Activated naive CD8-positive, alpha-beta T cell (primary cell): ENCODE results near the gene AARS2.
"Not testable (repeated sequence)": the region's sequence is repeated elsewhere in the genome, so short reads cannot be mapped to it uniquely, and the experiment has no call there.

ENCODE experiments used
- H3K27ac Mint-ChIP-seq: one replicate; pipeline ENCODE4 v1.8.0; 2021; ENCODE audit warnings: mixed read lengths
- H3K27me3 Mint-ChIP-seq: one replicate; pipeline ENCODE4 v1.8.0; 2021; ENCODE audit warnings: mixed read lengths
- H3K36me3 Mint-ChIP-seq: one replicate; pipeline ENCODE4 v1.8.0; 2021; ENCODE audit warnings: mixed read lengths
- H3K4me1 Mint-ChIP-seq: one replicate; pipeline ENCODE4 v1.8.0; 2021; ENCODE audit warnings: low read depth, mixed read lengths
- H3K4me3 Mint-ChIP-seq: one replicate; pipeline ENCODE4 v1.8.0; 2021; ENCODE audit warnings: mild to moderate bottlenecking, mixed read lengths
- H3K9me3 Mint-ChIP-seq: one replicate; pipeline ENCODE4 v1.8.0; 2021; ENCODE audit warnings: low read depth, mixed read lengths

The AARS2 gene

DNA sequence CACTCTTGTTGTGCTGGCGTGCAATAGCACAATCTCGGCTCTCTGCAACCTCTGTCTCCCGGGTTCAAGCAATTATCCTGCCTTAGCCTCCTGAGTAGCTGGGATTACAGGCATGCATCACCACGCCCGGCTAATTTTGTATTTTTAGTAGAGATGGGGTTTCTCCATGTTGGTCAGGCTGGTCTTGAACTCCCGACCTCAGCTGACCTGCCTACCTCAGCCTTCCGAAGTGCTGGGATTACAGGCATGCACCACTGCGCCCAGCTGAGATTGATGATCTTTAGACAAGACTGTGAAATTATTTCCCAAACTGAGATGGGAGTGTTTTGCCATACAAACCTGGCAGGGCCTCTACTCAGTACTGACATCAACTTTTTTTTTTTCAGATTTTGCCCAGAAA is 1.5 kb upstream of the AARS2 start:
- H3K36me3 Mint-ChIP-seq, H3K4me3 Mint-ChIP-seq, H3K27ac Mint-ChIP-seq, H3K9me3 Mint-ChIP-seq: not testable (repeated sequence)
- Mint-ChIP-seq H3K4me1 (peaks cover 18% of the 10 kb centered on the region), H3K27me3 (peaks cover 14% of the 10 kb centered on the region)

DNA sequence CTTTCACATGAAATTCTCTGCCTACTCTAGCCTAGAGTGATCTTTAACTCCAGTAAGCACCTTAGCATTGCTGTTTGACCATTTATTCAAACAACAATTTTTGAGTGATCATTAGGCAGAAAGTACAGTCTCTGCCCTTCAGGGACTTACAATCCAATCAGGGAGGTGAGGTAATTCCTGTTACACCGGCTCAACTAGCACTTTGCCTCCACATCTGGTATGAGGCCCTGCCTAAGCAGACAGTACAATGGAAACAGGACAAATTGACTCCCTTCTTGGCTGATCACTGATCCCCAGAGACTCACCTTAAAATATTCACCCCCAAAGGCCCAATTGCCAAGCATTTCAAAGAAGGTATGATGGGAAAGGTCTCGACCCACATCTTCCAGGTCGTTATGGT is 1.4 kb downstream of the AARS2 start:
- H3K4me3 Mint-ChIP-seq = peak overlapping the region; percentile 98
- H3K27me3 Mint-ChIP-seq = no peaks in the 10 kb centered on the region
- H3K4me1 Mint-ChIP-seq = peaks cover 18% of the 10 kb centered on the region
- H3K9me3 Mint-ChIP-seq = no peaks in the 10 kb centered on the region
- H3K27ac Mint-ChIP-seq = peak overlapping the region; percentile 28
- peaks cover 6% of the 10 kb centered on the region for H3K36me3 Mint-ChIP-seq

DNA sequence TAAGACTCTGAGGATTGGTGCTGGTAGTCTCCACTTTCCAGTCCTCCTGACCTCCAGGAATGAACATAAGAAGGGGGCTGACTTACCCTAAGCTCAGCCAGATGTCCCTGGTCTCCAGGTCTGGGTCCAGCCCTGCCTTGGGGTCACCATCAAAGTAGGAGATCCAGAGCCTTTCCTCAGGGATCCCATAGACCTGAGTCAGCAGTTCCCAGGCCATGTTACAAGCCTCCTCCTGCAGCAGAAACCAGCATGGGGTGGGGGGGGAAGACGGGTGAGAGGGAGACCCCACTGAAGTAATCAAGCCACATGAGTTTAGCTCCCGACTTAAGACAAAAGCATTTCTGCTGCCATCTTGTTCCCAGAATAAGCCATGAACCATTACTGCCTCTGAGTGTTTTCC is 1.8 kb downstream of the AARS2 start:
- Mint-ChIP-seq H3K4me3 (peak overlapping the region; percentile 98), H3K27ac (no peak overlapping the region), H3K36me3 (peaks cover 6% of the 10 kb centered on the region), H3K27me3 (no peaks in the 10 kb centered on the region), H3K4me1 (peaks cover 18% of the 10 kb centered on the region), H3K9me3 (no peaks in the 10 kb centered on the region)

DNA sequence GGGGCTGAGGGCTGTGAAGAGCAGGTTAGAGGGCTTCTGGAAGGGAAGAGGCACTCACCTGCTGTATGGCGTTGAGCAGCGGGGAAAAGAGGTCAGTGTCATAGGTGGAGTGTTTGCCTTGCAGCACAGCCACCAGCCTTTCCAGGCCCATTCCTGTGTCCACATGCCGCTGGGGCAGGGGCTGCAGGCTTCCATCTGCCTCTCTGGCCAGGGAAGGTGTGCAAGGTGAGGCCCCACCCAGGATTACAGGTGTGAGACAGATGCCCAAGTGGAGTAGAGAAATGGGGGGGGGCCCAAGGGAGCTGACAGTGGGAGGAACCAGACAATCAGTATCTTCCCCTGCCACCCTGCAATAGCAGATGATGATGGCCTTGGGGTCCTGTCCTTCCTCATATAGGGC is 2.9 kb downstream of the AARS2 start:
- Mint-ChIP-seq H3K9me3 (no peaks in the 10 kb centered on the region), H3K27ac (no peak overlapping the region), H3K4me1 (peaks cover 18% of the 10 kb centered on the region), H3K36me3 (peaks cover 6% of the 10 kb centered on the region), H3K4me3 (peak overlapping the region; percentile 39), H3K27me3 (no peaks in the 10 kb centered on the region)

DNA sequence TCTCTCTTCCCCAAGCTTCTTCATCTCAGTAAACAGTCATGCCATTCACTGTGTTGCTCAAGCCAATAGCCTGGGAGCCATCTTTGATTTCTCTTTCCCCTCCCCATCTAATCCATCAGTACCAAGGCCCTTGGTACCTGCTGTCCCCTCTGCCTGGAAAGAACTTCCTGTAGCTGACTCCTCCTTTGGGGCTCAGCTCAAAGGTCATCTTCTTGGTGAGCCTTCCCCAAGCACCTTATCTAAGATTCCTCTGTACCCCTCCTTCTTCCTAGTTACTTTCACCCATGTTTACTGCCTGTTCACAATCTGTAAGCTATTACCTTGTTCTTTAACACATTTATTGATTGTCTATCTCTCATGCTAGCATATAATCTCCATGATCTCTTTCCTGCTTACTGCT is 3.5 kb downstream of the AARS2 start:
- H3K36me3 Mint-ChIP-seq = peaks cover 6% of the 10 kb centered on the region
- H3K4me3 Mint-ChIP-seq = no peak overlapping the region
- no peak overlapping the region for H3K27ac Mint-ChIP-seq
- no peaks in the 10 kb centered on the region for H3K9me3 Mint-ChIP-seq
- peaks cover 18% of the 10 kb centered on the region for H3K4me1 Mint-ChIP-seq
- no peaks in the 10 kb centered on the region for H3K27me3 Mint-ChIP-seq

DNA sequence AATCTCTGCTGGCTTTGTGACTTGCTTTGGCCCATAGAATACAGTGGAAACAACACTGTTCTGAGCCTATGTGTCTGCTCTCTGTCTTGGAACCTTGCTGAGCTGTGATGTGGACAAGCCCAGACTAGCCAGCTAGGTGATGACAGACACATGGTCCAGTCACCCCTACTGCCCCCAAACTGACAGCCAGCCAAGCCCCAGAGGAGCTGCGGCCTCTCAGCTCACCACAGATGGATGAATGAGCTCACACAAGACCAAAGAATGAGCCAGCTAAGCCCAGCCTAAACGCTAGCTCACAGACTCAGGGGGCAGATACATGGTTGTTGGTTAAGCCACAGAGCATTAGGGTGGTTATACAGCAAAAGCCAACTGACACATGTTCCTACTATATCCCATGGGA is 4.1 kb downstream of the AARS2 start:
- H3K27me3 Mint-ChIP-seq = no peaks in the 10 kb centered on the region
- H3K27ac Mint-ChIP-seq = no peak overlapping the region
- H3K9me3 Mint-ChIP-seq = no peaks in the 10 kb centered on the region
- H3K4me3 Mint-ChIP-seq = no peak overlapping the region
- H3K4me1 Mint-ChIP-seq = peaks cover 18% of the 10 kb centered on the region
- H3K36me3 Mint-ChIP-seq = peaks cover 6% of the 10 kb centered on the region

DNA sequence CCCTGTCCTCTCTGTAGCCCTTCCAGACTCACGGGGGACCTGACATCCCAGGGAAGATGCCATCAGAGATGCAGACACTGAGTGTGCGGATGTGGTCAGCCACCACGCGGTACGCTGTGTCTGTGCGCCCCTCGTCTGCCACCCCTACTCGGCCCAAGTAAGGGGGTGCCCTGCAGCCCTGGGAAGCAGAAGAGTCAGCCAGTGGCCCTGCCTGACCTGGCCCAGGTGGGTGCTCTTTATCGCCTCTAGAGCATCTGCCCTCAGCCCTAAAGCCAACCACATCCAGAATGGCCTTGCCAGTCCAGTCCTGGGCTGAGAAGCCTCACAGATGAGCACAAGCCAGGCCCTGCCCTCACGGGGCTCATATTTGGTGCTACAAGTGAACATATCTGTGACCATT is 5.9 kb downstream of the AARS2 start:
- H3K4me3 Mint-ChIP-seq = no peak overlapping the region
- no peaks in the 10 kb centered on the region for H3K27me3 Mint-ChIP-seq
- no peaks in the 10 kb centered on the region for H3K9me3 Mint-ChIP-seq
- peaks cover 6% of the 10 kb centered on the region for H3K36me3 Mint-ChIP-seq
- H3K27ac Mint-ChIP-seq = no peak overlapping the region
- H3K4me1 Mint-ChIP-seq = peaks cover 12% of the 10 kb centered on the region

DNA sequence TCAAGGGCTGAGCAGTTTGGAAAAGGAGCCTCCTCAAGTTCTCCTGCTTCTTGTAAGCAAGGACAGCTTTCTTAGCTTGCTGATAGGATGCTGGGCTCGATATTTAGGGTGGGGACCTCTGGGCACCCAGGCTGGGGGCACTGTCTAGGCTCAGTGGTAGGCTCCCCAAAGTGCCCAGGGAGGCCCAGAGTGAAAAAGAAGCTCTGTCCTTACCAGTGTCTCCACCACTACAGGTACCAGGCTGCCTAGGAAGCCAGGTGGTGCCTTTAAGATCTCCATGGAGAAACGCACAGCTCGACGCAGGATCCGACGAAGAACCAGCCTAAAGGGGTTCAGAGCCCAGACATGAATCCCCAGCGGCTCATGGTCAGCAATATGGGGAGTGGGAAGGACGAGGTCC is 6.4 kb downstream of the AARS2 start:
- peaks cover 6% of the 10 kb centered on the region for H3K36me3 Mint-ChIP-seq
- H3K9me3 Mint-ChIP-seq = no peaks in the 10 kb centered on the region
- H3K27me3 Mint-ChIP-seq = no peaks in the 10 kb centered on the region
- peaks cover 7% of the 10 kb centered on the region for H3K4me1 Mint-ChIP-seq
- no peak overlapping the region for H3K4me3 Mint-ChIP-seq
- H3K27ac Mint-ChIP-seq = no peak overlapping the region

DNA sequence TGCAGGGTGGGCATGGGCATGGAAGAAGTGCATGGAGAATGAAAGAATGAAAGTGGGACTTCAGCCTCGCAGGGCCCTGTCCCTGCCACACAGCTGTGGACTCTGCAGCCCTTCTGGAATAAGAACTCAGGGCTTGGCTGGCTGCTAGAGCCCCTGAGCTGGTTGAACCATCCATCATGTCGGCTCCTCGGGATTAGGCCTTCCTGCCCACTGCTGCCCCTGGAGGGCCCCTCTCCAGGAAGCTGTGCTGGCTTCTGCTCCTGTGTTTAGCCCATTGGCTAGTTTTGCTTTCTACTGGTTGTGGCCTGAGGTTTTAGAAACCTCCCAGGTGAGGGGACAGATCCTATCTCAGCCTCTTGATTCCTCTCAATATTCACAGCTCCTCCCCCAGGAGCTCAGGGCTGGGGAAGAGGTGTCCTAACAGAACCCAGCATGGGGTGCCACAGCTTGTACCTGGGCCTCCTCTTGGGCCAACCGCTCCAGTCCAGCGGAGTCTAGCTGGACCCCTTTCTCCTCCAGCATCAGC is 7.9 kb downstream of the AARS2 start:
- H3K36me3 Mint-ChIP-seq = peaks cover 6% of the 10 kb centered on the region
- H3K4me1 Mint-ChIP-seq = peaks cover 3% of the 10 kb centered on the region
- no peaks in the 10 kb centered on the region for H3K27me3 Mint-ChIP-seq
- no peak overlapping the region for H3K4me3 Mint-ChIP-seq
- no peak overlapping the region for H3K27ac Mint-ChIP-seq
- H3K9me3 Mint-ChIP-seq = no peaks in the 10 kb centered on the region

DNA sequence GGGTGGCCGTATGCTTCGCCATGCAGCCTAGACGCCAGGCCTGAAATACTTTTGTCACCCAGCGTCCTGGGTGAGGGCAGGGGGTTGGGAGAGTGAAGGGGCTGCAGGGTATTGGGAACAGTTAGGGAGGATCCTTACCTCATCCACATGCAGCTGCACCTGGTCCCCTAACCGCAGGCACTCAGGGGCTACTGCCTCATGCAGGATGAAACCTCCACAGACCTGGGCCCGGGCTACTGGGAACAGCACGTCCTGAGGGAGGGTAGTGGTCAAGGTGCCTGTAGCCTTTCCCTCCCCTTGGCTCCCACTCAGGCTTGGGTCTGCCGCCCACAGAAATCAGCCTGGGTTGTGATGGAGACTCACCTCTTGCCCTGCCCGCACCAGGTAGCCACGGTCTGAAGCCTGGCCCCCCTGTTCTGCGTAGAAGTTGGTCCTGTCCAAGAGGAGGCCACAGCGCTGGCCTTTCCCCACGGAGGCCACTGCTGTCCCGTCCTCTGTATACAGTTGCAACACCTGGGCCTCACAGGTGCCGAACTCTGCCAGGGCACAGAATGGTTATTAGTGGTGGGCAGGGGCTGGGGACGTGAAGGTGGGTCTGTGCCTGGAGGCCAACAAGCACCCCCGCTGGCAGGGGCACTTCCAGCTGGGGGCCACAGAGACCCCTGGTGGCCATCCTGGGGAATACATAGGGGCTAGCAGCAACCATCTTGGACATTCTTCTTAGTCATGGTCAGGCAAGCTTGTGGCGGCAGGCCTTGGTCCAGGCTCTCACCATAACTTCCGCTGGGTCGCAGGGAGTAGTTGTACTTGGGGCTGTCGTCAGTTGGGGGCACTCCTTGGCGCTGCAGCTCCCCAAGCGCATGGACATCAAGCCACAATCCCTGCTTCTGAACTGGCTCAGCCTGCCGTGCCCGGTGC is 8.6 kb downstream of the AARS2 start:
- Mint-ChIP-seq H3K4me3 (no peak overlapping the region), H3K36me3 (peaks cover 4% of the 10 kb centered on the region)

DNA sequence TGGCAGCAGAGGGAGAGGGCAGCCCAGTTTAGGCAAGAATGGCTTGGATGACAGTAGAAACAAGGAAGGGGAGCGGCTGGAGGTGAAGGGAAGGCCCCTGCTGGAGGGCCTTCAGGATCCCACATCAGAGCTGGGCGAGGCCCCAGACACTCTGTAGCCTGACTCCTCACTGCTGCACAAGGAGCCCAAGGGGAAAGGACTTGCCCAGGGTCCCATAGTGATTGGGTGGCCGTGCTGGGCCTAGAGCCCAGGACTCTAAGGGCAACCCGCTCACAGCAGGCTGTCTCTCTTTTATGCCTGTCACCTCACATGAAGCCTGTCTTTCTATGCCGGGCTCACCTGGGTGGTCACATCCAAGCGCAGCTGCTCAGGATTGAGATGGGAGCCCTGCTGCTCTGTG is 9.3 kb downstream of the AARS2 start:
- Mint-ChIP-seq H3K4me3 (no peak overlapping the region), H3K27ac (no peak overlapping the region), H3K9me3 (no peaks in the 10 kb centered on the region), H3K36me3 (peaks cover 4% of the 10 kb centered on the region), H3K27me3 (no peaks in the 10 kb centered on the region), H3K4me1 (peaks cover 2% of the 10 kb centered on the region)

More for the DNA sequence above, 8.6 kb downstream of the AARS2 start:
- H3K4me1 Mint-ChIP-seq = no peaks in the 10 kb centered on the region
- no peak overlapping the region for H3K27ac Mint-ChIP-seq
- no peaks in the 10 kb centered on the region for H3K27me3 Mint-ChIP-seq
- no peaks in the 10 kb centered on the region for H3K9me3 Mint-ChIP-seq

DNA sequence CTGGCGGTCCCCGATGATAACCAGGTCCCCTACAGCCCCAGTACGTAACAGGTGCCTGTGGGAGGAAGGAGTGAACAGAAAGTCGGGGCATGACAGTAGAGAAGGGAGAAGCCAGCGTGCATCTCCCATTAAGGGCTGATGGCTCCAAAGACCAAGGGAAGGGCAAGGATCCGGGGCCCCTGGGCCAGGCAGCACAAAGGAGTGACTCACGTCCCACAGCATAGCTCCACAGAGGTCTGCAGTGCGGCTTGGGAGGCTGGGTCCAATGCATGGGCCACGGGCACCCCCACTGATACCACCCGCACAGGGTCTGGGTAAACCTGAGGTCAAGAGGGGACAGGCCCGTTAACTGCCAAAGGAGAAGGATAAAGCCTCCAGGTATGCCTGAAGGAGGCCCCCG is 10.3 kb downstream of the AARS2 start:
- H3K27me3 Mint-ChIP-seq = no peaks in the 10 kb centered on the region
- peaks cover 2% of the 10 kb centered on the region for H3K4me1 Mint-ChIP-seq
- no peak overlapping the region for H3K4me3 Mint-ChIP-seq
- H3K27ac Mint-ChIP-seq = no peak overlapping the region
- peaks cover 4% of the 10 kb centered on the region for H3K36me3 Mint-ChIP-seq
- no peaks in the 10 kb centered on the region for H3K9me3 Mint-ChIP-seq

DNA sequence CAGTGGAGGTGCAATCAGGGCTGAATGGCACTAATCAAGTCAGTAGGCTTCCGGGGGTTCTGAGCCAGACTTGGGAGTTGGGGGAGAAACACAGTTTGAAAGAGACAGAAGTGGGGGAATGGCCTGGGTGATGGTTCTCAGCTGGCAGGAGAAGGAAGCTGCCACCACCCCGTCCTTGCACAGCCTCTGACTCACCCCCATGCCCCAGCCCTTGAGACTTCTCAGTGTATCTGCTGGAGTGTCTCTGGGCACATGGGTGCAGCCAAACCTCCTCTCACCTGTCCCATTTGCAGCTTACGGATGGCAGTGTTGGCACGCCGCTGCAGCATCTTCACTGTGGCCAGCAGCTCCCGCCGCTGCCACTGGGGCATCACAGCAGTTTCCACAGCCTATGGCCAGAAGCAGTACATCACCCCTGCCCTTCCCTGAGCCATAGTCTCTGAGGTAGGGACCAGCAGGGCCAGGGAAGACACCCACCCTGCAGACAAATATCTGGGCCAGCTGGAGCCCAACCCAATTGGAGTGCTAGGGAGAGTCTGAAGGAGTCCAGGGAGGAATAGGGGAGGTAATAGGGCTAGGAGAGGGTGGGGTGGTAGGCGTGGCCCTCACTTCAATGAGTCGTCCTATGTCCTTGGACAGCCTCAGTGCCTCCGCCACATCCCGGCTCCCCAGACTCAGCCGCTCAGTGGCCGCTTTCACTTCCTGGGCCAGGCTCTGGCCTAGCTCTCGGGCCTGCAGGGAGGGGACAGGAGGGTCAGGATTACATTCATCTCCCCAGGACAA is 11.2 kb downstream of the AARS2 start:
- Mint-ChIP-seq H3K36me3 (peaks cover 4% of the 10 kb centered on the region), H3K4me1 (peaks cover 5% of the 10 kb centered on the region), H3K9me3 (no peaks in the 10 kb centered on the region), H3K27me3 (no peaks in the 10 kb centered on the region), H3K27ac (no peak overlapping the region), H3K4me3 (no peak overlapping the region)

DNA sequence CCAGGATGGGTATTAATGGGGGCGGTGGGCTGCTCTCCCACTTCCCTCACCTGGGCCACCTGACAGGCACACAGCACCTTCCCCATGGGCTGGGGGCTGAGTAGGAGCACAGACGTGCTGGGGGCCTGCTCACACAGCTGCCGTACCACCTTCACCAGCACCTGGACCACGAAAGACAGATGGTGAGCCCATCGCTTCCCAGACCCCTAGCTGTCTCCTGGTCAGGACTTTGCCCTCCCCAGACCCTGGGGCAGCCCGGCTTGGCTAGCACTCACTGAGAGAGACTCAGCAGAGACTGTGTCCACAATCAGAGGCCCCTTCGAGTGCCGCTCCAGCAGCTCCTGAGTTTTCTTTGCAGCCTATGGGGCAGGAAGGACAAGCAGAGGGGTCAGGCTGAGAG is 12.0 kb downstream of the AARS2 start:
- H3K4me3 Mint-ChIP-seq = no peak overlapping the region
- H3K4me1 Mint-ChIP-seq = peaks cover 5% of the 10 kb centered on the region
- peaks cover 6% of the 10 kb centered on the region for H3K27me3 Mint-ChIP-seq
- no peak overlapping the region for H3K27ac Mint-ChIP-seq
- H3K9me3 Mint-ChIP-seq = no peaks in the 10 kb centered on the region
- H3K36me3 Mint-ChIP-seq = peaks cover 4% of the 10 kb centered on the region

DNA sequence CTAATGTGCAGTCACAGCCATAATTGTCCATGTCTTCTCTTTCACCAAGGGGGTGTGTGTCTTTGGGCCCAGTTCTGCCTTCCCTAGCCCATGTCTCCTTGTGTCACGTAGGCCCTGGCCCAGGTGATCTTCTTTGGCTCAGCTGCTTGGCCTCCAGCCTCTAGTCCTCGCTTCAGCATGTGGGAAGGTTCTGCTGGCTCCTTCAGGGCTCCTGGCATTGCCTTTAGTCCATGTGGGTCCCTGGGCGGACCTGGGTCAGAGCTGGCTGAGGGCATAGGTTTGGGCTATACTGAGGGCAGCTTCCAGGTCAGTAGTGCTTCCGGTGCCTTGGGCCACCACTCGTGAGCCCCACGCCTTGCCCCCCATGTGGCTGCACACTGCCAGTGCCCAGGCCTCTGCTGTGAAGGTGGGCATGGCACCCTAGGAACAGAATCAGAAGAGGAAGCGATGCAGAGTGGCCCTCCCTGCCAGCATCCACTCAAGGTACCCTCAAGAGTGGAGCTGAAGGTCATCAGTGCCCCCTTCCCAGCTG is 12.8 kb downstream of the AARS2 start:
- Mint-ChIP-seq H3K9me3 (no peaks in the 10 kb centered on the region), H3K4me1 (peaks cover 5% of the 10 kb centered on the region), H3K36me3 (peaks cover 4% of the 10 kb centered on the region), H3K27me3 (peaks cover 11% of the 10 kb centered on the region), H3K27ac (no peak overlapping the region), H3K4me3 (no peak overlapping the region)
